IPS-NIHi11 (cell line): ENCODE results near the gene FRG2.
A peak's percentile ranks its signal among the peaks of the same experiment; 100 is the strongest.
"Not testable (repeated sequence)": the region's sequence is repeated elsewhere in the genome, so short reads cannot be mapped to it uniquely, and the experiment has no call there.

ENCODE experiments used
- DNase-seq: peaks from one replicate; pipeline ENCODE4 v3.0.0; 2012; ENCODE audit warnings: mixed read lengths, low spot score

Gene FRG2

GRCh38 chr4:190016369-190017289 is 10.4 kb downstream of the FRG2 start:
- no peak for DNase-seq

GRCh38 chr4:190015538-190016368 is 11.3 kb downstream of the FRG2 start:
- peak; percentile 37 for DNase-seq

- DNase-seq: peak; percentile 60
Measured at GRCh38 chr4:190014771-190015537, 12.1 kb downstream of the FRG2 start.

GRCh38 chr4:189989941-189990340 is 37.1 kb downstream of the FRG2 start:
- not testable (repeated sequence) for DNase-seq

- DNase-seq: peak; percentile 29
Measured at GRCh38 chr4:189988877-189989431, 38.1 kb downstream of the FRG2 start.

- not testable (repeated sequence) for DNase-seq
Measured at GRCh38 chr4:189985651-189986243, 41.3 kb downstream of the FRG2 start.

- DNase-seq: not testable (repeated sequence)
Measured at GRCh38 chr4:189984661-189985060, 42.4 kb downstream of the FRG2 start.

- not testable (repeated sequence) for DNase-seq
Measured at GRCh38 chr4:189983916-189984526, 43.0 kb downstream of the FRG2 start.

- DNase-seq: no peak
Measured at GRCh38 chr4:189981970-189982369, 45.1 kb downstream of the FRG2 start.

GRCh38 chr4:189980292-189980691 is 46.8 kb downstream of the FRG2 start:
- not testable (repeated sequence) for DNase-seq

GRCh38 chr4:189979196-189980047 is 47.6 kb downstream of the FRG2 start:
- DNase-seq: no peak
